ENCODE results near the gene FBXO28. TPM values are rescaled to one million over a fixed set of nuclear protein-coding genes. Genes with fewer than 3 reads are reported as not detected.

FBXO28 gene
- total RNA-seq, 1 donor from 2014 or later, result 26.1 TPM

DNA sequence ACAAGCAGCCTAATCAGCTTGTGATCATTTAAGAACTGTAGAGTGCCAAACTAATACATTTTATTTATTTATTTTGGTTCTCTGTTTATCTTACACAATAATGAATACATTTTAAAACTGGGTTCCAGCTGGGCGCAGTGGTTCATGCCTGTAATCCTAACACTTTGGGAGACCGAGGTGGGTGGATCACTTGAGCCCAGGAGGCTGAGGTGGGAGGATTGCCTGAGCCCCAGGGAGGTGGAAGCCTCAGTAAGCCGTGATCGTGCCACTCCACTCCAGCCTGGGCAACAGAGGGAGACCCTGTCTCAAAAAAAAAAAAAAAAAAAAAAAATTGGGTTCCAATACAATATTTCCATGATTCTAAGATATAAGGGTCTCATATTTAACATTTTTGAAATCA is 9.2 kb downstream of the FBXO28 start:
- Mint-ChIP-seq H3K9me3 (no peaks in the 10 kb centered on the region), H3K27me3 (no peaks in the 10 kb centered on the region), H3K36me3 (peaks cover 13% of the 10 kb centered on the region), H3K4me1 (ENCODE audit: unreplicated experiment) (peaks cover 4% of the 10 kb centered on the region), H3K4me3 (no peak overlapping the region), H3K27ac (no peak overlapping the region)
- TF ChIP-seq, protein P1, sequence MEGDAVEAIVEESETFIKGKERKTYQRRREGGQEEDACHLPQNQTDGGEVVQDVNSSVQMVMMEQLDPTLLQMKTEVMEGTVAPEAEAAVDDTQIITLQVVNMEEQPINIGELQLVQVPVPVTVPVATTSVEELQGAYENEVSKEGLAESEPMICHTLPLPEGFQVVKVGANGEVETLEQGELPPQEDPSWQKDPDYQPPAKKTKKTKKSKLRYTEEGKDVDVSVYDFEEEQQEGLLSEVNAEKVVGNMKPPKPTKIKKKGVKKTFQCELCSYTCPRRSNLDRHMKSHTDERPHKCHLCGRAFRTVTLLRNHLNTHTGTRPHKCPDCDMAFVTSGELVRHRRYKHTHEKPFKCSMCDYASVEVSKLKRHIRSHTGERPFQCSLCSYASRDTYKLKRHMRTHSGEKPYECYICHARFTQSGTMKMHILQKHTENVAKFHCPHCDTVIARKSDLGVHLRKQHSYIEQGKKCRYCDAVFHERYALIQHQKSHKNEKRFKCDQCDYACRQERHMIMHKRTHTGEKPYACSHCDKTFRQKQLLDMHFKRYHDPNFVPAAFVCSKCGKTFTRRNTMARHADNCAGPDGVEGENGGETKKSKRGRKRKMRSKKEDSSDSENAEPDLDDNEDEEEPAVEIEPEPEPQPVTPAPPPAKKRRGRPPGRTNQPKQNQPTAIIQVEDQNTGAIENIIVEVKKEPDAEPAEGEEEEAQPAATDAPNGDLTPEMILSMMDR (conservative IDR thresholded peaks at IDR 0.05), result no peak
- no peak for DNase-seq (ENCODE audit: extremely low spot score, unreplicated experiment)

DNA sequence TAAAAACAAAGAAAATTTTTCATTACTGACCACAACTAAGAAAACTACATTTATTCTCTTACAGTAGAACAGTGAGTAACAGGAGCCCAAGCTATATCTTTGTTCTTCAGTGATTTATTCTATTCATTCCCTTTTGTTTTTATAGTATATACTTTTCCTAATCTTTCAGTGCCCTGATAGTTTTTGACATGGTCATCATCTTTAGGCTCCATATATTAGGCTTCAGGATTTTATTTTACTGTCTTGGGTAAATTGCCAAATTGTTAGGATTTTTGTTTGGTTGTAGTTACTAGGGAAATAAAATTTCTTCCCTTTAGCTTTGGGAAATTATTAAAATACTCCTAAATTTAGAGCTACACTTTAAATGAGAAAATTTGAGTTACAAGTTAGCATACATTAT is 10.3 kb downstream of the FBXO28 start:
- TF ChIP-seq, protein P1 (conservative IDR thresholded peaks at IDR 0.05), result no peak
- DNase-seq (ENCODE audit: extremely low spot score, unreplicated experiment), result no peak
- Mint-ChIP-seq H3K36me3 (peaks cover 13% of the 10 kb centered on the region), H3K27me3 (no peaks in the 10 kb centered on the region), H3K4me1 (ENCODE audit: unreplicated experiment) (peaks cover 4% of the 10 kb centered on the region), H3K4me3 (no peak overlapping the region), H3K27ac (no peak overlapping the region), H3K9me3 (no peaks in the 10 kb centered on the region)

DNA sequence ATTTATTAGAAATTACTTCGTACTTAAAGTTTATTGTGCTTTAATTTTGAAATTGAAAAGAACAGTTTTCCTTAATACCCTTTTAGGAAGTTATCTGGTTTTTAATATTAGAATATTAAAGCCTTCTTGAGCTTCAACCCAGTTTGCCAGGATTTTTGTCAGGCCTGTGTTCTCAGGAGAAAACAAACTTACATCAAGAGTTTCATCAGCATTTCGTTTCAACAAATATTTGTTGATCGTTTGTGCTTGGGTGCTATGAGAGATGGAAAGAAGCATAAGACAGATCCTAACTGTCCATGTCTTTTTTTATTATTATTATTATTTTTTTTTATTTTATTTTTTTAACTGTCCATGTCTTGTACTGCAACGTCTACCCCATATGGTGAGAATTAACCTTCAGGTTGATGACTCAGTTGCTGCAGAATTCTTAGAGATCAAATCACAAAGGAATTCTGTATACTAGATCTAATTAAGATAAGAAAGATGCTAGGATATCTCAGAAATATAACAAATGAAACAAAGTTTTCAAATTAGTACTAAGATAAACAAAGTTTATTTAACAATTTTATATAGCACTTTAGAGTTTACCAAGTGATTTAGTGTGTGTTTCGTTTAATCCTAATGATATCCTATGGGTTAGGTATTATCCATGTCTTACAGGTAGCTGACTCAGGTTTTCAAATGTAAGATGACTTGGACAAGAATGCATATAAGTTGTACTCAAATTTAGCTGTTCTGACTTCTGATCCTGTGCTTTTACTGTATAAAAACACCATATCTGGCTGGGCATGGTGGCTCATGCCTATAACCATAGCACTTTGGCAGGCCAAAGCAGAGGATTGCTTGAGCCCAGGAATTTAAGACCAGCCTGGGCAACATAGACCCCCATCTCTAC is 14.3 kb downstream of the FBXO28 start:
- Mint-ChIP-seq H3K9me3 (peaks cover 5% of the 10 kb centered on the region), H3K27ac (no peak overlapping the region), H3K4me1 (ENCODE audit: unreplicated experiment) (no peaks in the 10 kb centered on the region), H3K27me3 (no peaks in the 10 kb centered on the region), H3K36me3 (peaks cover 25% of the 10 kb centered on the region), H3K4me3 (no peak overlapping the region)
- DNase-seq (ENCODE audit: extremely low spot score, unreplicated experiment), result no peak
- TF ChIP-seq, protein P1 (conservative IDR thresholded peaks at IDR 0.05), result no peak

DNA sequence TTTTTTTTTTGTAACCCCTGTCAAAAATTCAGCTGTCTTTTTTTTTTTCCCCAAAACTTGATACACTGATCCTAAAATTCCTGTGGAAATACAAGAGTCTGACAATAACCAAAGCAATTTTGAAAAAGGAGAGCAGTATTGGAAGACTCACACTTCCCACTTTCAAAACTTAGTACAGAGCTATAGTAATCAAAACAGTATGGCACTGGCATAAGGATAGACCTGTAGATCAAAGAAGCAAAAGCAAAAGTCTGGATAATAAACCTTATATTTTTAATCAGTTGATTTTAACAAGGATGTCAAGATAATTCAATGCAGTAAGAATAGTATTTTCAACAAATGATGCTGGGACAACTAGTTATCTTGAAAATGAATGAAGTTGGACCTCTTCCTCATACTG is 17.3 kb downstream of the FBXO28 start:
- TF ChIP-seq, protein P1 (conservative IDR thresholded peaks at IDR 0.05), result no peak
- Mint-ChIP-seq H3K4me3 (no peak overlapping the region), H3K27me3 (no peaks in the 10 kb centered on the region), H3K36me3 (peaks cover 25% of the 10 kb centered on the region), H3K27ac (no peak overlapping the region), H3K4me1 (ENCODE audit: unreplicated experiment) (no peaks in the 10 kb centered on the region), H3K9me3 (peaks cover 5% of the 10 kb centered on the region)
- no peak for DNase-seq (ENCODE audit: extremely low spot score, unreplicated experiment)

DNA sequence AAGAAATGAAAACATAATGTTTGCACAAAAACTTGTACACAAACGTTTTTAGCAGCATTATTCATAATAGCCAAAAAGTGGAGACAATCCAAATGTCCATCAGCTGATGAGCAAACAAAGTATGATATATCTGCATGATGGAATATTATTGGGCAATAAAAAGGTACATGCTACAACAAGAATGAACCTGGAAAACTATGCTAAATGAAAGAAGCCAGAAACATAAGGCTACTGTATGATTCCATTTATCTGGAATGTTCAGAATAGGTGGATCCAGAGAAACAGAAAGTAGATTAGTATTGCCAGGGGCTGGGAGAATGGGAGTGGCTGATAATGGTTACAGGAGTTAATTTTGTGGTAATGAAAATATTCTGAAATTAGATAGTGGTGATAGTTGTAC is 19.0 kb downstream of the FBXO28 start:
- no peaks in the 10 kb centered on the region for H3K27me3 Mint-ChIP-seq
- H3K36me3 Mint-ChIP-seq, result peaks cover 25% of the 10 kb centered on the region
- TF ChIP-seq, protein P1 (conservative IDR thresholded peaks at IDR 0.05), result no peak
- no peak overlapping the region for H3K27ac Mint-ChIP-seq
- no peak for DNase-seq (ENCODE audit: extremely low spot score, unreplicated experiment)
- no peak overlapping the region for H3K4me3 Mint-ChIP-seq
- no peaks in the 10 kb centered on the region for H3K4me1 Mint-ChIP-seq (ENCODE audit: unreplicated experiment)
- peaks cover 5% of the 10 kb centered on the region for H3K9me3 Mint-ChIP-seq
